K562 (cell line): ENCODE data around the gene ZNF529. TPM values are rescaled to one million over a fixed set of nuclear protein-coding genes. Genes with fewer than 3 reads are reported as not detected.
A peak's percentile ranks its signal among the peaks of the same experiment; 100 is the strongest.

ENCODE experiments used
- ATAC-seq: fragments of 200-7000 bp; cut with Tn5 transposase; 3 replicates; pipeline ENCODE4 v1.9.1; 2020; ENCODE audit warnings: moderate library complexity
- BruUV-seq: library from RNA; stranded (reverse); fragments of 400-500 nt; replicated peaks from 2 replicates; lab custom pipeline; 2021; lab: Mats Ljungman, UMichigan
- CTCF ChIA-PET: fragments of 300-600 bp; formaldehyde crosslinking; extraction: SDS; loops from one replicate; lab custom pipeline; 2021; ENCODE audit warnings: low intra/inter-chr PET ratio; lab: Yijun Ruan, JAX
- POLR2A ChIA-PET: fragments of 300-600, 350-650 bp; sonication (Branson Sonifier 250); formaldehyde crosslinking; extraction: SDS; loops from one replicate; lab custom pipeline; 2021; ENCODE audit warnings: antibody characterized with exemption, inconsistent platforms; lab: Yijun Ruan, JAX
- DNase-seq, 4 experiments: peaks; one replicate each; pipeline versions ENCODE4 v3.0.0 to v3.0.0-alpha.2; 2011 to 2018; ENCODE audit warnings: low spot score in 3 of 4, mixed read lengths in 3 of 4; ENCODE audit errors: extremely low read depth in 1 of 4
- FAIRE-seq: peaks from 2 replicates; lab custom pipeline; 2011; peaks lifted over from hg19 to GRCh38; lab: Jason Lieb, UNC
- H2AFZ ChIP-seq: 2 replicates; pipeline ENCODE4 v1.6.0; 2011; ENCODE audit warnings: low read depth, low read length, control low read depth, inconsistent platforms
- H3K27ac ChIP-seq: fragments of 200-600 bp; 3 replicates; pipeline ENCODE4 v1.8.0; 2011; ENCODE audit warnings: low read depth, mild to moderate bottlenecking, control low read depth, inconsistent platforms, low read length, moderate library complexity, mixed read lengths; ENCODE audit errors: extremely low read depth
- H3K27me3 ChIP-seq, 2 experiments: fragments of 300-600 bp in 1 of 2; 2 replicates in 1 of 2; 3 replicates in 1 of 2; pipeline versions ENCODE4 v1.6.0 to v1.8.0; 2011; ENCODE audit warnings: inconsistent platforms in 2 of 2, low read length in 2 of 2, mild to moderate bottlenecking in 1 of 2, mixed read lengths in 1 of 2, moderate library complexity in 1 of 2; ENCODE audit not compliant: control insufficient read depth in 2 of 2, insufficient read depth in 2 of 2
- H3K36me3 ChIP-seq: fragments of 300-600 bp; 3 replicates; pipeline ENCODE4 v1.8.0; 2011; ENCODE audit warnings: mild to moderate bottlenecking, low read length, inconsistent platforms; ENCODE audit not compliant: control insufficient read depth, insufficient read depth
- H3K4me1 ChIP-seq, 2 experiments: fragments of 200-600 bp in 1 of 2; replicated peaks in 1 of 2; 2 replicates in 1 of 2; 3 replicates in 1 of 2; pipeline versions ENCODE4 v1.5.1 to v1.8.0; 2011; ENCODE audit warnings: inconsistent platforms in 2 of 2, low read length in 2 of 2, mild to moderate bottlenecking in 1 of 2, mixed read lengths in 1 of 2, moderate library complexity in 1 of 2; ENCODE audit not compliant: control insufficient read depth in 2 of 2, insufficient read depth in 2 of 2
- H3K4me2 ChIP-seq: 2 replicates; pipeline ENCODE4 v1.6.1; 2011; ENCODE audit warnings: low read length, control low read depth, inconsistent platforms, mixed read lengths; ENCODE audit not compliant: insufficient read depth
- H3K4me3 ChIP-seq: fragments of 200-600 bp; sonication (generic), shearing (Covaris generic); 2 replicates; pipeline ENCODE4 v1.5.1; 2016; ENCODE audit warnings: control low read depth, inconsistent platforms
- H3K79me2 ChIP-seq: fragments of 200-600 bp; 3 replicates; pipeline ENCODE4 v1.8.0; 2011; ENCODE audit warnings: low read length, inconsistent platforms; ENCODE audit not compliant: control insufficient read depth, insufficient read depth
- H3K9ac ChIP-seq, 2 experiments: 2 replicates each; pipeline versions ENCODE4 v1.6.0 to v1.6.1; 2011; ENCODE audit warnings: low read depth in 2 of 2, low read length in 2 of 2, control low read depth in 1 of 2, inconsistent platforms in 1 of 2, mild to moderate bottlenecking in 1 of 2, mixed read lengths in 1 of 2; ENCODE audit not compliant: insufficient read depth in 1 of 2
- H3K9me1 ChIP-seq: one replicate; pipeline ENCODE4 v1.6.0; 2011; ENCODE audit warnings: inconsistent platforms, mild to moderate bottlenecking, low read length, moderate library complexity; ENCODE audit not compliant: control insufficient read depth, insufficient read depth
- H3K9me3 ChIP-seq: replicated peaks from 2 replicates; pipeline ENCODE4 v1.5.1; 2011; ENCODE audit warnings: low read depth, low read length, inconsistent platforms; ENCODE audit not compliant: control insufficient read depth, insufficient read depth
- H4K20me1 ChIP-seq: replicated peaks from 2 replicates; pipeline ENCODE4 v1.6.1; 2011; ENCODE audit warnings: low read length, inconsistent platforms, mixed read lengths; ENCODE audit not compliant: control insufficient read depth, insufficient read depth
- ASH1L ChIP-seq: fragments of 450-650 bp; IDR thresholded peaks from 2 replicates; pipeline ENCODE4 v1.6.1; 2018; ENCODE audit warnings: borderline replicate concordance, mild to moderate bottlenecking, low read depth; ENCODE audit not compliant: partially characterized antibody
- WGBS: fragments of 100-300 bp; shearing (Covaris generic); methylation state at CpG from one replicate; pipeline ENCODE4 v1.1.6; 2016; ENCODE audit warnings: low coverage, mixed read lengths; ENCODE audit not compliant: insufficient coverage; ENCODE audit errors: missing lambda C conversion rate; 5-methylcytosine and 5-hydroxymethylcytosine counted together
- in situ Hi-C: fragments of 300-500 bp; cut with MboI; formaldehyde crosslinking; loops from 4 replicates; pipeline ENCODE4 v1.15.0; 2018; ENCODE audit warnings: inconsistent platforms, mixed read lengths
- intact Hi-C: fragments of 100-400 bp; cut with micrococcal nuclease; formaldehyde crosslinking; loops from 2 replicates; pipeline ENCODE4 v1.14.2; 2022
- polyA plus RNA-seq, 8 experiments: library from polyadenylated mRNA; depleted of rRNA in 4 of 8; stranded (reverse) in 5 of 8; unstranded in 3 of 8; fragments of >200 nt; fragmentation: Nextera tagmentation in 2 of 8; fragmentation: Illumina TruSeq in 1 of 8; extraction: Ambion mirVana in 2 of 8; extraction: Trizol in 1 of 8; gene quantifications; 2 replicates each; pipeline versions ENCODE4 v1.2.1 to v1.2.3, GENCODE V29; 2011 to 2014; ENCODE audit warnings: inconsistent platforms in 1 of 8, missing spikeins in 1 of 8
- total RNA-seq, 7 experiments: library from RNA; depleted of rRNA in 6 of 7; stranded (reverse); fragments of >200 nt in 6 of 7; fragmentation: Illumina TruSeq in 2 of 7; extraction: Trizol in 2 of 7; gene quantifications; 2 replicates each; pipeline versions ENCODE4 v1.2.1 to v1.2.3, GENCODE V29; 2011 to 2021; ENCODE audit warnings: low replicate concordance in 1 of 7
- TF ChIP-seq, protein P1 (sequence below): conservative IDR thresholded peaks from 2 replicates; pipeline ENCODE4 v1.6.1; 2011; ENCODE audit warnings: low read depth, mild to moderate bottlenecking, low read length; ENCODE audit not compliant: control insufficient read depth
- TF ChIP-seq, protein P2 (sequence below): sonication (generic); formaldehyde crosslinking; IDR thresholded peaks from 2 replicates; pipeline ENCODE4 v1.8.0; 2023; ENCODE audit warnings: mild to moderate bottlenecking, missing genetic modification reagents

The ZNF529 gene
- total and polyA plus RNA-seq, 9 of the 15 experiments (the other 6 are each of a cell fraction or from before 2014, with no cell fraction given), result 2.4 to 12.6 (median 6.3) TPM

DNA sequence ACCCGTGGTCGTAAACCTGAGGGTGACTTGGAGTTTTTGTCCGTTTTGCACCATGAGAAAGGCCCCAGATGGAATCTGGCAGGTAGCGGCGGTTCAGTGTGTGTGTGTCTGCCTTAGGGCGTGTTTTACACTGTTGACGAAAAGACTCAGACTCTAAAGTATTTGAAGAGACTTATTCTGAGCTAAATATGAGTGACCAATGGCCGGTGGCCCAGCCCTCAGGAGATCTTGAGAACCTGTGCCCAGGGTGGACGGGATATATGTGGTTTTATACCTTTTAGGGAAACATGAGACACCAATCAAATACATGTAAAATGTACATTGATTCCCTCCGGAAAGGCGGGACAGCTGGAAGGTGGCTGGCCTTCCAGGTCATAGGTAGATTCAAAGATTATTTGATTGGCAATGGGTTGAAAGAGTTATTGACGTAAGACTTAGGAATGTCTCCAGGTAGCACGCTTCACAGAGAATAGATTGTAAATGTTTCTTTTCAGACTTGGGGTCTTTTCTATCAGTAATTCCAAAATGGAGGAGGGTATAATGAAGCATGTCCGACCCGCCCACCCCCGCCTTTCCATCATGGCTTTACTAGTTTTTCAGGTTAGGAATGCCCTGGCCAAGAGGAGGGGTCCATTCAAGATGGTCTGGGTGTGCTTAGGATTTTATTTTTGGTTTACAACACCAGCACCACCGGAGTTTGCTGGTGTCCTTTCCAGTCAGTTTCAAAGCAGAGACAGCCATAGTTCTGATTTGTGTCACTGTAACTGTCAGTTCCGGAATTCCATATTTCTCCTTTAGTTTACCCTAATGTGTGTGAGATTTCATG lies 1.0 kb upstream of the ZNF529 start:
- peak; percentile 52 for FAIRE-seq
- Histone ChIP-seq H3K4me1 (peaks cover 0 to 9% of the 10 kb centered on the region in 2 experiments; a peak in 2 of 5 replicates), H3K9ac (peak overlapping the region; percentile 92 to 93), H3K36me3 (peaks cover 46% of the 10 kb centered on the region), H2AFZ (peak overlapping the region; percentile 96), H4K20me1 (no peaks in the 10 kb centered on the region), H3K79me2 (peaks cover 48% of the 10 kb centered on the region), H3K27ac (peak overlapping the region; percentile 96), H3K27me3 (no peaks in the 10 kb centered on the region), H3K4me2 (peak overlapping the region; percentile 75), H3K4me3 (peak overlapping the region; percentile 91), H3K9me3 (no peaks in the 10 kb centered on the region; the same call in 1 of the 2 replicates), H3K9me1 (no peaks in the 10 kb centered on the region)
- TSS peak; percentile 61 for BruUV-seq
- WGBS, result 23% methylated on average over 18 of the region's 18 CpGs
- in situ Hi-C loops, result no loop called here
- intact Hi-C loops, result loop anchor here (1.0 kb wide), 1 partner anchor 46 kb away; the partner anchor contains the start of gene ZNF260
- ChIA-PET CTCF (no interaction called here), POLR2A (interaction anchor here (1.4 kb wide), 1 partner anchor 15 kb away, joined by 3 read pairs; no protein-coding TSS in a partner anchor)
- ATAC-seq, result peak; percentile 52
- DNase-seq, result peak in 3 of 4 experiments; percentile 15 to 37 (median 21)
- no peak for TF ChIP-seq ASH1L
- TF ChIP-seq, protein P1, sequence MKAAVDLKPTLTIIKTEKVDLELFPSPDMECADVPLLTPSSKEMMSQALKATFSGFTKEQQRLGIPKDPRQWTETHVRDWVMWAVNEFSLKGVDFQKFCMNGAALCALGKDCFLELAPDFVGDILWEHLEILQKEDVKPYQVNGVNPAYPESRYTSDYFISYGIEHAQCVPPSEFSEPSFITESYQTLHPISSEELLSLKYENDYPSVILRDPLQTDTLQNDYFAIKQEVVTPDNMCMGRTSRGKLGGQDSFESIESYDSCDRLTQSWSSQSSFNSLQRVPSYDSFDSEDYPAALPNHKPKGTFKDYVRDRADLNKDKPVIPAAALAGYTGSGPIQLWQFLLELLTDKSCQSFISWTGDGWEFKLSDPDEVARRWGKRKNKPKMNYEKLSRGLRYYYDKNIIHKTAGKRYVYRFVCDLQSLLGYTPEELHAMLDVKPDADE, result 0 out of 2 replicates have a peak, but pooled peaks have one; percentile 18
- TF ChIP-seq, protein P2, sequence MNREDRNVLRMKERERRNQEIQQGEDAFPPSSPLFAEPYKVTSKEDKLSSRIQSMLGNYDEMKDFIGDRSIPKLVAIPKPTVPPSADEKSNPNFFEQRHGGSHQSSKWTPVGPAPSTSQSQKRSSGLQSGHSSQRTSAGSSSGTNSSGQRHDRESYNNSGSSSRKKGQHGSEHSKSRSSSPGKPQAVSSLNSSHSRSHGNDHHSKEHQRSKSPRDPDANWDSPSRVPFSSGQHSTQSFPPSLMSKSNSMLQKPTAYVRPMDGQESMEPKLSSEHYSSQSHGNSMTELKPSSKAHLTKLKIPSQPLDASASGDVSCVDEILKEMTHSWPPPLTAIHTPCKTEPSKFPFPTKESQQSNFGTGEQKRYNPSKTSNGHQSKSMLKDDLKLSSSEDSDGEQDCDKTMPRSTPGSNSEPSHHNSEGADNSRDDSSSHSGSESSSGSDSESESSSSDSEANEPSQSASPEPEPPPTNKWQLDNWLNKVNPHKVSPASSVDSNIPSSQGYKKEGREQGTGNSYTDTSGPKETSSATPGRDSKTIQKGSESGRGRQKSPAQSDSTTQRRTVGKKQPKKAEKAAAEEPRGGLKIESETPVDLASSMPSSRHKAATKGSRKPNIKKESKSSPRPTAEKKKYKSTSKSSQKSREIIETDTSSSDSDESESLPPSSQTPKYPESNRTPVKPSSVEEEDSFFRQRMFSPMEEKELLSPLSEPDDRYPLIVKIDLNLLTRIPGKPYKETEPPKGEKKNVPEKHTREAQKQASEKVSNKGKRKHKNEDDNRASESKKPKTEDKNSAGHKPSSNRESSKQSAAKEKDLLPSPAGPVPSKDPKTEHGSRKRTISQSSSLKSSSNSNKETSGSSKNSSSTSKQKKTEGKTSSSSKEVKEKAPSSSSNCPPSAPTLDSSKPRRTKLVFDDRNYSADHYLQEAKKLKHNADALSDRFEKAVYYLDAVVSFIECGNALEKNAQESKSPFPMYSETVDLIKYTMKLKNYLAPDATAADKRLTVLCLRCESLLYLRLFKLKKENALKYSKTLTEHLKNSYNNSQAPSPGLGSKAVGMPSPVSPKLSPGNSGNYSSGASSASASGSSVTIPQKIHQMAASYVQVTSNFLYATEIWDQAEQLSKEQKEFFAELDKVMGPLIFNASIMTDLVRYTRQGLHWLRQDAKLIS, result no peak
